Liver (tissue), 3 donors: Measurements from ENCODE around the gene ANKRD11.

Source experiments
- HNF4G ChIP-seq: IDR thresholded peaks from 2 replicates; pipeline ENCODE4 v1.6.1; 2016; ENCODE audit warnings: antibody characterized with exemption
- JUND ChIP-seq, 2 donors: IDR thresholded peaks; 2 replicates each; pipeline ENCODE4 v1.6.1; 2016; ENCODE audit warnings: antibody characterized with exemption in 2 of 2
- RXRA ChIP-seq, 2 donors: IDR thresholded peaks; 2 replicates each; pipeline ENCODE4 v1.6.1; 2017 to 2018; ENCODE audit warnings: antibody characterized with exemption in 2 of 2, mild to moderate bottlenecking in 1 of 2
- TAF1 ChIP-seq: conservative IDR thresholded peaks from 2 replicates; pipeline ENCODE4 v1.6.1; 2016; ENCODE audit warnings: antibody characterized with exemption, mild to moderate bottlenecking
- YY1 ChIP-seq: IDR thresholded peaks from 2 replicates; pipeline ENCODE4 v1.6.1; 2016; ENCODE audit warnings: antibody characterized with exemption, mild to moderate bottlenecking
- TF ChIP-seq, protein P1 (sequence below): fragments of 150-350 bp; IDR thresholded peaks from 2 replicates; pipeline ENCODE4 v1.5.1; 2017; ENCODE audit warnings: improper control_type of control experiment, low read depth, low read length; ENCODE audit not compliant: missing input control
- TF ChIP-seq, protein P2 (sequence below): IDR thresholded peaks from 2 replicates; pipeline ENCODE4 v1.6.1; 2016; ENCODE audit warnings: antibody characterized with exemption
- TF ChIP-seq, protein P3 (sequence below): IDR thresholded peaks from 2 replicates; pipeline ENCODE4 v1.6.1; 2016; ENCODE audit warnings: antibody characterized with exemption, mild to moderate bottlenecking
- TF ChIP-seq, protein P4 (sequence below): IDR thresholded peaks from 2 replicates; pipeline ENCODE4 v1.6.1; 2016; ENCODE audit warnings: antibody characterized with exemption
- donor health status: healthy.
- donor health status: healthy.

DNA sequence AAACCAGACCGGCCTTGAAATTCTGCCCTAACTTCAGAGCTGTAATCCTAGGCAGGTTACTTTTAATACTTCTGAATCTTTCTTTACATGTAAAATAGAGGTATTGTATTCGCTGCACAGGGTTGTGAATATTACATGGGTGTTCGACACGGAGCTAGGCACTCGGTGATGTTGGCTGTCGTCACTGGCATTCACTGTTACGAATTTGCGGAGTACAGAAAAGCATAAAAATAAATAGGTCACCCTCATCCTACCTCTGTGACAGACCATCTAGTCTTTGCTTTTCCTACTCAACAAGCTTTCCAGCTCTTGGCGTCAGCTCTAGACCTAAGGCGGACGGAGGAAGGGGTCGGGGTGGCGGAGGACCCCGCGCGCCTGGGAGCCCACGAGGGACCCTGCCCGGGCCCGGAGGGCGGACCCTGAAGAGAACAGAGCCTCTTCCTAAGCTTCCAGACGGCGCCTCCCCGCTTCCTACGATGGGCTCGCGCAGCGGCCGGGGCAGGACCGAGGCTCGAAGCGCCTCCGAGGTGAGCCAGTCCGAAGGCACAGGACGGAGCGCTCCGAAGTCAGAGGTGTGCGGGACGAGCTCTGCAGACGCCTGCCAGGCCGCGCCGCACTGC is 17.0 kb upstream of the ANKRD11 start:
- TF ChIP-seq TAF1 (no peak), JUND (IDR thresholded peaks at IDR 0.05) (no peak), HNF4G (no peak), RXRA (IDR thresholded peaks at IDR 0.05) (no peak), YY1 (no peak)
- TF ChIP-seq, protein P1, sequence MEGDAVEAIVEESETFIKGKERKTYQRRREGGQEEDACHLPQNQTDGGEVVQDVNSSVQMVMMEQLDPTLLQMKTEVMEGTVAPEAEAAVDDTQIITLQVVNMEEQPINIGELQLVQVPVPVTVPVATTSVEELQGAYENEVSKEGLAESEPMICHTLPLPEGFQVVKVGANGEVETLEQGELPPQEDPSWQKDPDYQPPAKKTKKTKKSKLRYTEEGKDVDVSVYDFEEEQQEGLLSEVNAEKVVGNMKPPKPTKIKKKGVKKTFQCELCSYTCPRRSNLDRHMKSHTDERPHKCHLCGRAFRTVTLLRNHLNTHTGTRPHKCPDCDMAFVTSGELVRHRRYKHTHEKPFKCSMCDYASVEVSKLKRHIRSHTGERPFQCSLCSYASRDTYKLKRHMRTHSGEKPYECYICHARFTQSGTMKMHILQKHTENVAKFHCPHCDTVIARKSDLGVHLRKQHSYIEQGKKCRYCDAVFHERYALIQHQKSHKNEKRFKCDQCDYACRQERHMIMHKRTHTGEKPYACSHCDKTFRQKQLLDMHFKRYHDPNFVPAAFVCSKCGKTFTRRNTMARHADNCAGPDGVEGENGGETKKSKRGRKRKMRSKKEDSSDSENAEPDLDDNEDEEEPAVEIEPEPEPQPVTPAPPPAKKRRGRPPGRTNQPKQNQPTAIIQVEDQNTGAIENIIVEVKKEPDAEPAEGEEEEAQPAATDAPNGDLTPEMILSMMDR, result no peak
- TF ChIP-seq, protein P2, sequence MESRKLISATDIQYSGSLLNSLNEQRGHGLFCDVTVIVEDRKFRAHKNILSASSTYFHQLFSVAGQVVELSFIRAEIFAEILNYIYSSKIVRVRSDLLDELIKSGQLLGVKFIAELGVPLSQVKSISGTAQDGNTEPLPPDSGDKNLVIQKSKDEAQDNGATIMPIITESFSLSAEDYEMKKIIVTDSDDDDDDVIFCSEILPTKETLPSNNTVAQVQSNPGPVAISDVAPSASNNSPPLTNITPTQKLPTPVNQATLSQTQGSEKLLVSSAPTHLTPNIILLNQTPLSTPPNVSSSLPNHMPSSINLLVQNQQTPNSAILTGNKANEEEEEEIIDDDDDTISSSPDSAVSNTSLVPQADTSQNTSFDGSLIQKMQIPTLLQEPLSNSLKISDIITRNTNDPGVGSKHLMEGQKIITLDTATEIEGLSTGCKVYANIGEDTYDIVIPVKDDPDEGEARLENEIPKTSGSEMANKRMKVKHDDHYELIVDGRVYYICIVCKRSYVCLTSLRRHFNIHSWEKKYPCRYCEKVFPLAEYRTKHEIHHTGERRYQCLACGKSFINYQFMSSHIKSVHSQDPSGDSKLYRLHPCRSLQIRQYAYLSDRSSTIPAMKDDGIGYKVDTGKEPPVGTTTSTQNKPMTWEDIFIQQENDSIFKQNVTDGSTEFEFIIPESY, result no peak
- TF ChIP-seq, protein P3, sequence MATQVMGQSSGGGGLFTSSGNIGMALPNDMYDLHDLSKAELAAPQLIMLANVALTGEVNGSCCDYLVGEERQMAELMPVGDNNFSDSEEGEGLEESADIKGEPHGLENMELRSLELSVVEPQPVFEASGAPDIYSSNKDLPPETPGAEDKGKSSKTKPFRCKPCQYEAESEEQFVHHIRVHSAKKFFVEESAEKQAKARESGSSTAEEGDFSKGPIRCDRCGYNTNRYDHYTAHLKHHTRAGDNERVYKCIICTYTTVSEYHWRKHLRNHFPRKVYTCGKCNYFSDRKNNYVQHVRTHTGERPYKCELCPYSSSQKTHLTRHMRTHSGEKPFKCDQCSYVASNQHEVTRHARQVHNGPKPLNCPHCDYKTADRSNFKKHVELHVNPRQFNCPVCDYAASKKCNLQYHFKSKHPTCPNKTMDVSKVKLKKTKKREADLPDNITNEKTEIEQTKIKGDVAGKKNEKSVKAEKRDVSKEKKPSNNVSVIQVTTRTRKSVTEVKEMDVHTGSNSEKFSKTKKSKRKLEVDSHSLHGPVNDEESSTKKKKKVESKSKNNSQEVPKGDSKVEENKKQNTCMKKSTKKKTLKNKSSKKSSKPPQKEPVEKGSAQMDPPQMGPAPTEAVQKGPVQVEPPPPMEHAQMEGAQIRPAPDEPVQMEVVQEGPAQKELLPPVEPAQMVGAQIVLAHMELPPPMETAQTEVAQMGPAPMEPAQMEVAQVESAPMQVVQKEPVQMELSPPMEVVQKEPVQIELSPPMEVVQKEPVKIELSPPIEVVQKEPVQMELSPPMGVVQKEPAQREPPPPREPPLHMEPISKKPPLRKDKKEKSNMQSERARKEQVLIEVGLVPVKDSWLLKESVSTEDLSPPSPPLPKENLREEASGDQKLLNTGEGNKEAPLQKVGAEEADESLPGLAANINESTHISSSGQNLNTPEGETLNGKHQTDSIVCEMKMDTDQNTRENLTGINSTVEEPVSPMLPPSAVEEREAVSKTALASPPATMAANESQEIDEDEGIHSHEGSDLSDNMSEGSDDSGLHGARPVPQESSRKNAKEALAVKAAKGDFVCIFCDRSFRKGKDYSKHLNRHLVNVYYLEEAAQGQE, result no peak
- TF ChIP-seq, protein P4, sequence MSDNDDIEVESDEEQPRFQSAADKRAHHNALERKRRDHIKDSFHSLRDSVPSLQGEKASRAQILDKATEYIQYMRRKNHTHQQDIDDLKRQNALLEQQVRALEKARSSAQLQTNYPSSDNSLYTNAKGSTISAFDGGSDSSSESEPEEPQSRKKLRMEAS, result no peak
